ENCODE data around the gene ESYT2. TPM values are rescaled to one million over a fixed set of nuclear protein-coding genes. Genes with fewer than 3 reads are reported as not detected.

Gene ESYT2
- polyA plus RNA-seq, 1 donor (not counting 4 experiments of a cell fraction or from before 2014, with no cell fraction given), result 45.9 TPM

DNA sequence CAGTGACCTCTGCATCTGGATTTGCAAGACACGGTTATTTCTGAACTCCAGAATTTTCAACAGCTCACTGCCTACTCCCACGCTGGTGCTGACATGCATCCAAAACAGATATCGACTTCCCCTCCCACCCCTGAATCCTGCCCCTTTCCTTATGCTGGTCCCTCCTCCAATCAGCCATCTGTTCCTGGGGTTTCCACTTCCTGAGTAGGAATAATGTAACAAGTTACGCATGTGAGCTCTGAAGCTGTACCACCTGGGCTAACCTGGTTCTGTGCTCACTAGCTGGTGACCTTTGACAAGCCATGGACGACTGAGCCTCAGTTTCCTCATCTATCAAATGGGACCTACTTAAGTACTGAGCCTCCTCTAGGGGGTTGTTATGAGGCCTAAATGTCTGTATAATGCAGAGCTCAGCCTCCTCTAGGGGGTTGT lies 123.0 kb downstream of the ESYT2 start:
- no peak overlapping the region for H2AFZ ChIP-seq (ENCODE audit: control insufficient read depth, low read length)
- DNase-seq (ENCODE audit: low read depth, low spot score) (no peak), FAIRE-seq (no peak)
- no peak overlapping the region for H3K4me2 ChIP-seq (ENCODE audit: control insufficient read depth, extremely low read depth, insufficient read depth, low read depth, low read length)
- no peak for TF ChIP-seq CTCF (optimal IDR thresholded peaks at IDR 0.05 in 1 of 3, IDR thresholded peaks at IDR 0.05 in 1 of 3, conservative IDR thresholded peaks at IDR 0.05 in 1 of 3; ENCODE audit: extremely low read depth in 1 of 3, insufficient read depth in 2 of 3, low read length in 3 of 3)
- no peak for TF ChIP-seq EZH2 (IDR thresholded peaks at IDR 0.05; ENCODE audit: low read length)
- H3K9ac ChIP-seq (ENCODE audit: control insufficient read depth, extremely low read depth, insufficient read depth, low read length), result no peak overlapping the region
- H3K4me3 ChIP-seq (ENCODE audit: control insufficient read depth in 2 of 3, extremely low read depth in 1 of 3, insufficient read depth in 2 of 3, low read depth in 1 of 3, low read length in 3 of 3), result no peak overlapping the region
- no peaks in the 10 kb centered on the region for H3K27me3 ChIP-seq (ENCODE audit: control insufficient read depth, extremely low read depth, insufficient read depth, low read length)
- H3K27ac ChIP-seq (ENCODE audit: control insufficient read depth, insufficient read depth, low read length), result no peak overlapping the region
- H3K36me3 ChIP-seq (ENCODE audit: control insufficient read depth in 2 of 2, extremely low read depth in 1 of 2, insufficient read depth in 2 of 2, low read length in 2 of 2), result no peaks in the 10 kb centered on the region
- H3K79me2 ChIP-seq (ENCODE audit: control insufficient read depth, insufficient read depth, low read length), result peaks cover 33% of the 10 kb centered on the region
- peaks cover 17% of the 10 kb centered on the region for H3K4me1 ChIP-seq (ENCODE audit: control insufficient read depth, extremely low read depth, insufficient read depth, low read length)
- no peaks in the 10 kb centered on the region for H3K9me3 ChIP-seq (ENCODE audit: control insufficient read depth, low read depth, low read length)
- dilution Hi-C loops (cut with MboI; ENCODE audit: extremely low pct_ligation_motif_present, low sequenced_read_pairs), result no loop called here
- H3K9me1 ChIP-seq (ENCODE audit: control insufficient read depth, extremely low read depth, insufficient read depth, low read length), result no peaks in the 10 kb centered on the region
- no peaks in the 10 kb centered on the region for H4K20me1 ChIP-seq (ENCODE audit: control insufficient read depth, extremely low read depth, insufficient read depth, low read length)

GRCh38 chr7:158705234-158705850 lies 124.0 kb downstream of the ESYT2 start:
- no peaks in the 10 kb centered on the region for H3K9me1 ChIP-seq (ENCODE audit: control insufficient read depth, extremely low read depth, insufficient read depth, low read length)
- H2AFZ ChIP-seq (ENCODE audit: control insufficient read depth, low read length), result peak overlapping the region; percentile 56
- H3K9ac ChIP-seq (ENCODE audit: control insufficient read depth, extremely low read depth, insufficient read depth, low read length), result peak overlapping the region; percentile 93
- H3K9me3 ChIP-seq (ENCODE audit: control insufficient read depth, low read depth, low read length), result no peaks in the 10 kb centered on the region
- no peak overlapping the region for H3K27ac ChIP-seq (ENCODE audit: control insufficient read depth, insufficient read depth, low read length)
- TF ChIP-seq CTCF (optimal IDR thresholded peaks at IDR 0.05 in 1 of 3, IDR thresholded peaks at IDR 0.05 in 1 of 3, conservative IDR thresholded peaks at IDR 0.05 in 1 of 3; ENCODE audit: extremely low read depth in 1 of 3, insufficient read depth in 2 of 3, low read length in 3 of 3) (no peak), EZH2 (IDR thresholded peaks at IDR 0.05; ENCODE audit: low read length) (no peak)
- no peaks in the 10 kb centered on the region for H3K36me3 ChIP-seq (ENCODE audit: control insufficient read depth in 2 of 2, extremely low read depth in 1 of 2, insufficient read depth in 2 of 2, low read length in 2 of 2)
- dilution Hi-C loops (cut with MboI; ENCODE audit: extremely low pct_ligation_motif_present, low sequenced_read_pairs), result no loop called here
- H3K27me3 ChIP-seq (ENCODE audit: control insufficient read depth, extremely low read depth, insufficient read depth, low read length), result no peaks in the 10 kb centered on the region
- H3K79me2 ChIP-seq (ENCODE audit: control insufficient read depth, insufficient read depth, low read length), result peaks cover 40% of the 10 kb centered on the region
- FAIRE-seq (no peak), DNase-seq (ENCODE audit: low read depth, low spot score) (no peak)
- no peaks in the 10 kb centered on the region for H4K20me1 ChIP-seq (ENCODE audit: control insufficient read depth, extremely low read depth, insufficient read depth, low read length)
- peaks cover 12% of the 10 kb centered on the region for H3K4me1 ChIP-seq (ENCODE audit: control insufficient read depth, extremely low read depth, insufficient read depth, low read length)
- peak overlapping the region; percentile 77 to 98 (median 79) for H3K4me3 ChIP-seq (ENCODE audit: control insufficient read depth in 2 of 3, extremely low read depth in 1 of 3, insufficient read depth in 2 of 3, low read depth in 1 of 3, low read length in 3 of 3)
- H3K4me2 ChIP-seq (ENCODE audit: control insufficient read depth, extremely low read depth, insufficient read depth, low read depth, low read length), result peak overlapping the region; percentile 81
